ENCODE results near the gene ABCA9. TPM values are rescaled to one million over a fixed set of nuclear protein-coding genes. Genes with fewer than 3 reads are reported as not detected.

Gene ABCA9
- total RNA-seq, 1 experiment from 2014 or later: not detected

DNA sequence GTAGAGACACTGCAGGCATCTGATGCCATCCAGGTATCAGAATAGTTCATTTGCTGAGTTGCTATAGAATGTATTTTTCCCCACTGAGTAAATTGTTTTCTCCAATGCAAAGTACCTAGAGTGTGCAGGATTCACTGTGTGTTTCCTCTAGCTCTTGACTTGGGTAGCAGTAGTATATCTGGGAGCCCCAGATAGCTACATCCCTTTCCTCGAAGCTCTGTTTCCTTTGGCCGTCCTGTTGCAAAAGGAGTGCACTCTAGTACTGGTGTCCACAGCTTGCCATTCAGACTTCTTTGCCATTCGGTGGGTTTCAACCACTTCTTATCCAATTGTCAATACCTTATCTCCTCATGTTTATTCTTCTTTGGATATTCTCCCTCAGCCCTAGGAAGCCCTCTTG is 118.3 kb downstream of the ABCA9 start:
- no peak overlapping the region for H3K4me2 ChIP-seq (ENCODE audit: insufficient read depth, insufficient read length, low read length)
- no peak overlapping the region for H4K5ac ChIP-seq (ENCODE audit: insufficient read length, low read depth, low read length)
- H4K91ac ChIP-seq (ENCODE audit: insufficient read length, low read depth, low read length): no peak overlapping the region
- no peak overlapping the region for H3K27ac ChIP-seq (ENCODE audit: insufficient read length, low read depth, low read length)
- H2AK5ac ChIP-seq (ENCODE audit: insufficient read length, low read length): no peak overlapping the region
- Mint-ChIP-seq H3K4me3 (no peak overlapping the region), H3K27ac (no peak overlapping the region), H3K36me3 (ENCODE audit: insufficient read depth in 1 of 3, low read depth in 3 of 3) (no peaks in the 10 kb centered on the region), H3K27me3 (ENCODE audit: low read depth) (no peaks in the 10 kb centered on the region), H3K9me3 (0 out of 5 replicates have a peak, but pooled peaks cover 0 to 3% of the 10 kb centered on the region in 2 experiments), H3K4me1 (no peaks in the 10 kb centered on the region)
- no peak for DNase-seq
- no peak overlapping the region for H2BK20ac ChIP-seq (ENCODE audit: low read depth, low read length, poor library complexity, severe bottlenecking)
- no peak overlapping the region for H2BK15ac ChIP-seq (ENCODE audit: low read depth, low read length)
- TF ChIP-seq, protein P1, sequence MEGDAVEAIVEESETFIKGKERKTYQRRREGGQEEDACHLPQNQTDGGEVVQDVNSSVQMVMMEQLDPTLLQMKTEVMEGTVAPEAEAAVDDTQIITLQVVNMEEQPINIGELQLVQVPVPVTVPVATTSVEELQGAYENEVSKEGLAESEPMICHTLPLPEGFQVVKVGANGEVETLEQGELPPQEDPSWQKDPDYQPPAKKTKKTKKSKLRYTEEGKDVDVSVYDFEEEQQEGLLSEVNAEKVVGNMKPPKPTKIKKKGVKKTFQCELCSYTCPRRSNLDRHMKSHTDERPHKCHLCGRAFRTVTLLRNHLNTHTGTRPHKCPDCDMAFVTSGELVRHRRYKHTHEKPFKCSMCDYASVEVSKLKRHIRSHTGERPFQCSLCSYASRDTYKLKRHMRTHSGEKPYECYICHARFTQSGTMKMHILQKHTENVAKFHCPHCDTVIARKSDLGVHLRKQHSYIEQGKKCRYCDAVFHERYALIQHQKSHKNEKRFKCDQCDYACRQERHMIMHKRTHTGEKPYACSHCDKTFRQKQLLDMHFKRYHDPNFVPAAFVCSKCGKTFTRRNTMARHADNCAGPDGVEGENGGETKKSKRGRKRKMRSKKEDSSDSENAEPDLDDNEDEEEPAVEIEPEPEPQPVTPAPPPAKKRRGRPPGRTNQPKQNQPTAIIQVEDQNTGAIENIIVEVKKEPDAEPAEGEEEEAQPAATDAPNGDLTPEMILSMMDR (conservative IDR thresholded peaks at IDR 0.05): no peak
- no peak overlapping the region for H3K9ac ChIP-seq (ENCODE audit: extremely low read depth, insufficient read length, low read length)
- H3K56ac ChIP-seq (ENCODE audit: insufficient read length, low read depth, low read length): no peak overlapping the region
- no peaks in the 10 kb centered on the region for H3K27me3 ChIP-seq (ENCODE audit: insufficient read depth, low read length)
- H2BK120ac ChIP-seq (ENCODE audit: low read depth, low read length, poor library complexity, severe bottlenecking): no peak overlapping the region
- no peak overlapping the region for H2AFZ ChIP-seq (ENCODE audit: low read length)
- WGBS (ENCODE audit: extremely low coverage, insufficient read length, low lambda C conversion rate): no CpG with 5 or more reads among the region's 3 CpGs
- H3K79me1 ChIP-seq (ENCODE audit: insufficient read depth, low read depth, low read length, poor library complexity, severe bottlenecking): no peaks in the 10 kb centered on the region
- H3K9me3 ChIP-seq (ENCODE audit: control insufficient read depth, low read depth, low read length): no peaks in the 10 kb centered on the region
- no peak overlapping the region for H3K23ac ChIP-seq (ENCODE audit: insufficient read length, low read depth, low read length)
- no peak overlapping the region for H4K8ac ChIP-seq (replicated peaks; ENCODE audit: insufficient read length, low read depth, low read length)
- H3K18ac ChIP-seq (ENCODE audit: insufficient read length, low read depth, low read length): no peak overlapping the region
- no peak overlapping the region for H3K14ac ChIP-seq (ENCODE audit: insufficient read depth, low read length)
- no peak overlapping the region for H2BK12ac ChIP-seq (ENCODE audit: insufficient read length, low read depth, low read length)
- no peak overlapping the region for H3K4ac ChIP-seq (ENCODE audit: low read depth, low read length)
- H3K23me2 ChIP-seq (ENCODE audit: insufficient read length, low read depth, low read length, poor library complexity, severe bottlenecking): no peaks in the 10 kb centered on the region
- H4K20me1 ChIP-seq (ENCODE audit: control insufficient read depth, insufficient read depth, insufficient read length): no peaks in the 10 kb centered on the region
- no peak overlapping the region for H3T11ph ChIP-seq (ENCODE audit: low read length)
- H3K79me2 ChIP-seq (ENCODE audit: insufficient read depth, low read length): no peaks in the 10 kb centered on the region
- no peak overlapping the region for H2BK5ac ChIP-seq (ENCODE audit: insufficient read length, low read length)
- H3K4me1 ChIP-seq (ENCODE audit: insufficient read depth, low read length): no peaks in the 10 kb centered on the region

All from H9 (cell line).